Measurements from ENCODE around the gene IGF1. TPM values are rescaled to one million over a fixed set of nuclear protein-coding genes. Genes with fewer than 3 reads are reported as not detected.

Gene IGF1
- polyA plus RNA-seq, 1 experiment: 1.5 TPM

- H3K36me3 ChIP-seq (ENCODE audit: control insufficient read depth, insufficient read depth, low read length): no peaks in the 10 kb centered on the region
- ChIA-PET CTCF (interaction anchor here (1.1 to 1.4 kb wide), 2 partner anchors 11 to 88 kb away, joined by 3 to 4 read pairs; no protein-coding TSS in a partner anchor), POLR2A (no interaction called here)
- no peaks in the 10 kb centered on the region for H3K27me3 ChIP-seq (ENCODE audit: control insufficient read depth, insufficient read depth, low read length)
- H3K4me3 ChIP-seq (ENCODE audit: low read depth, low read length): no peak overlapping the region
- TF ChIP-seq CTCF (IDR thresholded peaks at IDR 0.05; ENCODE audit: insufficient read depth, low read depth, low read length): no peak
- no peak for DNase-seq (ENCODE audit: low read depth)
Measured at GRCh38 chr12:102396276-102396675, 84.1 kb downstream of the IGF1 start.

GRCh38 chr12:102394200-102394599 lies 86.2 kb downstream of the IGF1 start:
- no peak overlapping the region for H3K4me3 ChIP-seq (ENCODE audit: low read depth, low read length)
- no peaks in the 10 kb centered on the region for H3K36me3 ChIP-seq (ENCODE audit: control insufficient read depth, insufficient read depth, low read length)
- no peaks in the 10 kb centered on the region for H3K27me3 ChIP-seq (ENCODE audit: control insufficient read depth, insufficient read depth, low read length)
- no peak for TF ChIP-seq CTCF (IDR thresholded peaks at IDR 0.05; ENCODE audit: insufficient read depth, low read depth, low read length)
- no peak for DNase-seq (ENCODE audit: low read depth)
- CTCF ChIA-PET: no interaction called here
- POLR2A ChIA-PET: no interaction called here

- Histone ChIP-seq H3K4me3 (ENCODE audit: low read depth, low read length) (no peak overlapping the region), H3K27me3 (ENCODE audit: control insufficient read depth, insufficient read depth, low read length) (no peaks in the 10 kb centered on the region), H3K36me3 (ENCODE audit: control insufficient read depth, insufficient read depth, low read length) (no peaks in the 10 kb centered on the region)
- no peak for DNase-seq (ENCODE audit: low read depth)
- TF ChIP-seq CTCF (IDR thresholded peaks at IDR 0.05; ENCODE audit: insufficient read depth, low read depth, low read length): no peak
- POLR2A ChIA-PET: no interaction called here
- CTCF ChIA-PET: no interaction called here
Measured at GRCh38 chr12:102390068-102390467, 90.3 kb downstream of the IGF1 start.

- ChIA-PET POLR2A (no interaction called here), CTCF (no interaction called here)
- H3K36me3 ChIP-seq (ENCODE audit: control insufficient read depth, insufficient read depth, low read length): no peaks in the 10 kb centered on the region
- H3K4me3 ChIP-seq (ENCODE audit: low read depth, low read length): no peak overlapping the region
- H3K27me3 ChIP-seq (ENCODE audit: control insufficient read depth, insufficient read depth, low read length): no peaks in the 10 kb centered on the region
- TF ChIP-seq CTCF (IDR thresholded peaks at IDR 0.05; ENCODE audit: insufficient read depth, low read depth, low read length): no peak
- no peak for DNase-seq (ENCODE audit: low read depth)
Measured at GRCh38 chr12:102388469-102388868, 91.9 kb downstream of the IGF1 start.

- Histone ChIP-seq H3K27me3 (ENCODE audit: control insufficient read depth, insufficient read depth, low read length) (no peaks in the 10 kb centered on the region), H3K4me3 (ENCODE audit: low read depth, low read length) (no peak overlapping the region), H3K36me3 (ENCODE audit: control insufficient read depth, insufficient read depth, low read length) (no peaks in the 10 kb centered on the region)
- ChIA-PET CTCF (no interaction called here), POLR2A (no interaction called here)
- DNase-seq (ENCODE audit: low read depth): no peak
- TF ChIP-seq CTCF (IDR thresholded peaks at IDR 0.05; ENCODE audit: insufficient read depth, low read depth, low read length): no peak
Measured at GRCh38 chr12:102385343-102385742, 95.0 kb downstream of the IGF1 start.

Measured in BJ (cell line).